SK-N-MC (cell line): ENCODE measurements around the gene P2RY8.

Source experiments
- EZH2 ChIP-seq: fragments of 200-600 bp; sonication (generic); IDR thresholded peaks from one replicate; pipeline ENCODE4 v1.6.1; 2017; ENCODE audit warnings: antibody characterized with exemption
- FOXP2 ChIP-seq: optimal IDR thresholded peaks from 2 replicates; pipeline ENCODE3; 2011; ENCODE audit warnings: mild to moderate bottlenecking, moderate library complexity; ENCODE audit not compliant: insufficient read depth; ENCODE audit errors: extremely low read length, control extremely low read depth
- POLR2AphosphoS5 ChIP-seq: IDR thresholded peaks from 2 replicates; pipeline ENCODE4 v1.6.1; 2012; ENCODE audit warnings: mild to moderate bottlenecking, low read depth, low read length, borderline replicate concordance

GRCh38 chrX:1443496-1444075, 93.4 kb downstream of the P2RY8 start:
- TF ChIP-seq POLR2AphosphoS5 (no peak), EZH2 (no peak), FOXP2 (no peak)
